ACHN (cell line): ENCODE measurements around the gene CES2.

Source experiments
- DNase-seq: peaks from one replicate; pipeline ENCODE4 v3.0.0-alpha.2; 2015
- in situ Hi-C: cut with HindIII; loops from 2 replicates; pipeline ENCODE4 v1.10.0; 2017; ENCODE audit warnings: low sequenced_read_pairs, low pct_ligation_motif_present, low pct_unique_long_range_greater_than_20kb

Gene CES2

GRCh38 chr16:66913081-66913480 lies 22.2 kb upstream of the CES2 start:
- DNase-seq = no peak
- in situ Hi-C loops = no loop called here

DNA sequence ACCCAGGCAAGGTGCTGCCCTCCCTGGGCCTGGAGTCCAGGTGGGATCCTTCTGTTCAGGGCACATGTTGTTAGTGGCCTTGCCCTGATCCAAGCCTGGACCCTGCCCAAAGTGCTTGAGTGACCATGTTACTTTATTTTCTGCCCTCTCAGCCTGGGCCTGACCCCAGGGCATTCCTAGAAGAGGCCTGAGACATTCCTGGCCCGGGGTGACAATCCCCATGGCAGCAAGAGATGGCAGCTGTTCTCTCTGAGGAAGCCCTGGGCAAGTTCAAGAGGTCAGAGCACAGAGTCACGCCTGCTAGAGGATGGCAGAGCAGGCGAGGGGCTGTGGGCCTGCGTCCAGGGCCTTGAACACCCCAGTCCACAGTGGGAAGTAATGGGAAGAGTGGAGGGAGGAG lies 21.6 kb upstream of the CES2 start:
- DNase-seq = no peak
- in situ Hi-C loops = no loop called here

DNA sequence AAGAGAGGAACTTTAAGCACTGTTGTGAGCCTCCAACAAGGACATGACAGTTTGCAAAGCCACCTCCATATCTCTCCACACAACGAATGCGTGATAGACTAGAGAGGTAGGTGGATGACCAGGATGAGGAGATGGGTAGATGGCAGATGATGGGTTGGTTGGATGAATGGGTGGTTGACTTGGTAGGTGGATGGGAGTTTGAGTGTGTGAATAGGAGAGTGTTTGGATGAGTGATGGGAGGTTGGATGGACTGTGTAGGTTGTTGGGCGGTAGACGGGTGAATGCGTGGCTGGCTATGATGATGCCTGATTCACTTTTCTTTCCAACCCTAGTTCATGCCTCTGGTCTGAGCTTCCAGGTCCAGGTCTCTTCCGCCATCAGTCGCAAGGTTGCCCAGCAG lies 20.8 kb upstream of the CES2 start:
- DNase-seq = no peak
- in situ Hi-C loops = no loop called here

GRCh38 chr16:66915041-66915440 lies 20.3 kb upstream of the CES2 start:
- DNase-seq = no peak
- in situ Hi-C loops = no loop called here

DNA sequence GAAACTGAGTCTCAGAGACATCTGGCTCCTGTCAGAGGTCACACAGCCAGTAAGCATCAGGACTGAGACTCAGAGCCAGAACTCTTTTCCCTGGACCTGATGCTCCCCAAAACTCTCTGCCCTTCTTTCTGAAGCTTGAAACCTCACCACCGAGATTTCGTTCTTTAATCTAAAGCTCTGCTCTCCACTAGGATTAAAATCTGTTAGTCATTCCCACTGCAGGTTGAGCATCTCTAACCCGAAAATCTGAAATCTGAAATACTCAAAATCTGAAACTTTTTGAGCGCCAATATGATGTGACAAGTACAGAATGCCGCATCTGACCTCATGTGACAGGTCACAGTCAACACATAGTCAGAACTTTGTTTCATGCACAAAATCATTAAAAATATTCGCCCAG lies 18.8 kb upstream of the CES2 start:
- no peak for DNase-seq
- in situ Hi-C loops = no loop called here

- no peak for DNase-seq
- in situ Hi-C loops = no loop called here
Measured at GRCh38 chr16:66917741-66918140, 17.6 kb upstream of the CES2 start.

DNA sequence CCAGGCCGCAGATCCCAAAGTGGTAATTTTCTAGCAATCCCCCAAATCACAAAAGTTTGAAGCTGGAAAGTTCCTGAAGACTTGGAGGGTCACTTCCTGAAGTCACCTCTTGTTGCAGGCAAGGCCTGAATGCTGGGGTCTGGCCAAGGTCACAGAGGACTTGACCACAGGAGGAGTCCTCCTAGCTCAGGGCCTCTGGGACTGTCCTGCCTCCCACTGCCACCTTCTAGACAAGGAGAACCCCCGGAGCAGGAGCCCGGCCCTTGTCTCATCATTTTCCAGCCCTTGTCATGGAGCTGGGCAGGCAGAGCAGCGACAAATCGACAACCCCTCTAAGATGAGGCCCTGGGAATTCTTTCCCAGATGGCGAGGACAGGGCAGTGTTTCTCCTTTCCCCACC lies 17.0 kb upstream of the CES2 start:
- in situ Hi-C loops = no loop called here
- DNase-seq = no peak

DNA sequence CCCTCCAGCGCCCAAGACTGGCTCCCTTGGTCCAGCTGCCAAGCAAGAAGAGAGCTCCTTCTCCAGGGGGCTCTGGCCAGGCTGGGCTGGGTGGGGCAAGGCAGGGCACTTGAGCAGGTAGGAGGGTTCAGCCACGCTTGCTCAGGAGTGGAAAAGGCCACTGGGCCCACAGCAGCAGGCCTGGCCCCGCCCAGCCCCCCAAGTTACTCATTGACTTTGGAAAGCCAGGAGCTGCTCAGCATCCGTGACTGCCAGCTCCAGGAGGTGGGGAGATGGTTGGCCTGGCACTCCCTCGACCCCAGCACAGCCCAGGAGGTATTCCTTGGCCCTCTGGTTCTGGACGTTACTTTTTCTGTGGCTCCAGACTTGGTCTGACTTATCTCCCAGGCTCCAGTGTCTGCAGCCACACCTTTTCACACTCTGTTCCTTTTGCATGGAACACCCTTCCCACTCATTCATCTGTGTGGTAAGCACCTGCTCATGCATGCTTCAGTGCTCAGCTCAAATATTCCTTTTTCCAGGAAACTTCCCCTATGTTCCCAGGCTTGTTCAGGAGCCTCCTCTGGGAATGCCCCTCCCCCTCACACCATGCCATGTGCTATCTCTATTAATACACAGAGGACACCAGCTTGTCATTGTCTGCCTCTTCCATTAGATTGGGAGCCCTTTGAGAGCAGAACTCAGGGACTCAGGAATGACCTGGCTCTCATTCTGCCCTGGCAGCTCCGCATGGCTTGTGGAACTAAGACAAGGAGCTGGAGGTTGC lies 16.3 kb upstream of the CES2 start, which contains the start of gene CDH16:
CDH16 (minus strand) TSS at position 83 of the 766 bp plus-strand sequence. CDS start 820 bp downstream, outside the sequence.
- in situ Hi-C loops = no loop called here
- DNase-seq = peak; percentile 93

DNA sequence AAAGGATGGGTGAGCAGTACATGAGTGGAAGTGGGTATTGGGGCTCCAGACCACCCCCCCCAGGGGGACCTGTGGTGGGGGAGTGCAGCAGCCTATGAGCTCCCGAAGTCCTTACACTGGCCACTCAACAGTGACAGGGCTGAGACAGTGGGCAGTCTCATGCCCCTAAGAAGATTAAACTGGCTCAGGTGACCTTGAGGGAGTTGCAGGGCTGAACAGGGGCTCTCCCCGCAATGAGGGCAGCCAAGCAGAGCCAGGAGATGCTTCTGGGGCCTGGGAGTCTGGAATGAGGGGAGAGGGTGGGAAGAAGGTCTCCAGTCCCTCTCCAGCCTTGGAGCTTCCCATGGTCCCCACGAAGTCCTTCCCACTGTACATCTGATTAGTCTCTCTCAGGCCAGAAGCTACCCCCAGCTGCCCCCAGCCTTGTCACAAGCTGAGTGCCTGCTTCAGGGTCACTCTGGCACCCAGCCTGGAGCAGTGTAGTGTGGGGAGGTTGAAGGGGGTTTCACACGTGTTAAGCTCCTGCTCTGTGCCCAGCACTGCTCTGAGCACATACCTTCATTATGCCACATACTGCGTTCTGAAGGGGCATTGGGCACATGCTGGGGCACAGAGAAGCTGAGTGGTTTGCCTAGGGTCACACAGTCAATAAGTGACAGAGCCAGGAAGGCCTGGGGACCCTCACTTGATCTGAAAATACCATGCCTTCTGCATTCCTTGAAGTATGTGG lies 15.6 kb upstream of the CES2 start:
- DNase-seq = peak; percentile 32
- in situ Hi-C loops = no loop called here

GRCh38 chr16:66920299-66920590 lies 15.1 kb upstream of the CES2 start:
- in situ Hi-C loops = no loop called here
- peak; percentile 28 for DNase-seq

GRCh38 chr16:66920924-66921680 lies 14.2 kb upstream of the CES2 start:
- peak; percentile 26 for DNase-seq
- in situ Hi-C loops = no loop called here

DNA sequence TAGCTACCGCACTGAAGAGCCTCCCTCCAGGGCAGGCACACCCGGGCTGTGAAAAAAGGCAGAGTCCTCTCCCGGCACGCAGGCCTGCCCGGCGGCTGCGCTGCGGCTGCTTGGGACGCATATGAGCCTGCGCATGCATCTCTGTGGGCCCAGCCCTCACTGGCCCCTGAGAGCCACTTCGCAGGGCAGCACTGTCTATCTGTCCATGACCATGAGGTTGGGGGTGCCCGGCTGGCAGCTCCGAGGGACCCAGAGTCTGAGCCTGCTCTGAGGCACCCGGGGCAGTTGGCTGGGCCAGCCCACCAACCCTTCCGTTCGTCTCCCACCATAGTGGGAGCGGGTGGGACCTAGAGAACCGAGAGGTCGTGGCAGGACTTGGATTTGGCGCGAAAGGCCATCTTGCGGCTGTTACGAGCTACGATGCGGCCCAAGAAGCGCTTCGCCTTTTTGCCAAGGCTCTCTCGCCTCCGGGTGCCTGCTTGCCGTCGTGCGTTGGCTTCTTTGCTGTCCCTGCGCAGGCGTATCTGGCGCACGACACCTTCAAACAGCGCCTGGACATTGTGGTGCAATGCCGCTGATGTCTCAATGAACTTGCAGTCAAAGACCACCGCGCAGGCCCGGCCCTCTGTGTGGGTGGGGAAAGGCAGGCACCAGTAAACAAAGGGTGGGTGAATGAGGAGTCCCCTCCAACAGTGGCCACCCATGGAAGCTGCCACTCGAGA lies 13.4 kb upstream of the CES2 start:
- no peak for DNase-seq
- in situ Hi-C loops = no loop called here

- in situ Hi-C loops = no loop called here
- peak; percentile 30 for DNase-seq
Measured at GRCh38 chr16:66923247-66923731, 12.0 kb upstream of the CES2 start.

DNA sequence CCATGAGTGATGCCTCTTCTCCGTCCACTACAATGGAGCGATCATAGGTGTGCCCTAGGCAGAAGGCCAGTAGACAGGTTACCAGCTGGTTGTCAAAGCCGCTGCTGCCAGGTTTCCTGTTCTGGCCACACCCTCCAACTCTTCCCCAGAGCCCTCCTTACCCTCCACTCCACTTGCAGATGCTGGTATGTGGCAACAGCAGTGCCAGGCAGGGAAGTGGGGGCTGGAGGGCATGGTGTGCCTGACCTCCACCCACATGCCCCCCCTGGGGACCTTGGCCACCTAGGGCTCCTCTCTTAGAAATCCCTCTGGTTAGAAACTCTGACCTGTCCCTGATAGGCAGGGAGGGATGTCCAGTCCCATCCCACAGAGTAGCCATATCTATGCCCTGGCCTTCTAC lies 11.4 kb upstream of the CES2 start:
- no peak for DNase-seq
- in situ Hi-C loops = no loop called here

DNA sequence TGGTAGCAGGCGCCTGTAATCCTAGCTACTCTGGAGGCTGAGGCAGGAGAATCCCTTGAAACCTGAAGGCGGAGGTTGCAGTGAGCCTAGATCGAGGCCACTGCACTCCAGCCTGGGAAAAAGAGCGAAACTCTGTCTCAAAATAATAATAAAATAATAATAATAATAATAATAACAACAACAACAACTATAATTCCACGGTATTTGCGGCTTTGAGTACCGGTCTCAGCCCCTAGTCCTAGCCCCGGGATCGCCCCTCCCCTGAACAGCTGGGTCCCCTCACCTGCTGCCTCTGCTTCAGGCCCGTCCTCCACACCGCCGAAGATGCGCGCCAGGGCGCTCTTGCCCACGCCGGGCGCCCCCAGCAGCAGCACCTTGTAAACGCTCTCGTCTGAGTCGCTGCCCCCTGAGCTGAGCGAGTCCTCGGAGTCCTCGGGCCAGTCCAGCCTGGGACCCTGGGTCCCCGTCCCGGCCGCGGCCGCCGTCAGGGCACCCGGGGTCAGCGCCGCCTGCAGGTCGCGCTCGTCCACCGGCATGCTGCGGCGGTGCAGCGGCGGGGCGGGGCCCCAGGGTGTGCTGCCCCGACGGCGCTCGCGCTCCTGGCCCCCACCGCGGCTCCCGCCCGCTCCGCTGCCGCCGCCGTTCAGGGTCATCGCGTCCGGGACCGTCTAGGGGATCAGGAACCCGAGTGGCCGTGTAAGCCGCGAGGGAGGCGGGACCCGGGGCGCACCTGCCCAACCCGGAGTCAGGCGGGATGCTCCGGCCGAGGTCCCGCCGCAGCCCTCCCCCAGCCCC lies 10.6 kb upstream of the CES2 start:
- in situ Hi-C loops = no loop called here
- DNase-seq = peak; percentile 63

DNA sequence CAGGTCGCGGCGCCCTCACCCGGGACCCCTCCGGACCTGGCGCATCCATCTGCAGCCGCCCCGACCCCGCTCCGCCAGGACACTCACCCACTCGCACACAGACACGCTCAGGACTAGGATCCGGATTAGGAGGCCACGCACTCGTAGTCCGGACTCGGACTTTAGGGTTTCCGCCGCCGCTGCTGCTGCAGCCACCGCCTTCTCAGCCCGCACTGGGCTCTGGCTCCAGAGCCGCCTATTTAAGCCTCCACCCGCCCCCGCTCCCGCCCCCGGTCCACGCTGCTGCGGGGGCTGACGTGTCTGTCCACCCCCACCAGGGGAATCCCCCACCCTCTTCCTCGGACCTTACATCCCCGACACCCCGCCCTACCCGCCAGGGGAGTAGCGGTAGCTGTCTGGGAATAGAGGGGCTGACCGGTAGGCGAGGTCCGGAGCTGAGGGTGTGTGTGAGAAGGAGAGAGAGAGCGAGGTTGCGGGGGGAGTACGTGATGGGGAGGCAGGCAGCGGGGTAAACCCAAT lies 9.9 kb upstream of the CES2 start, which contains the start of gene RRAD:
RRAD (minus strand) TSS at position 214 of the 519 bp plus-strand sequence. CDS start 356 bp downstream, outside the sequence.
- in situ Hi-C loops = no loop called here
- peak; percentile 93 for DNase-seq

DNA sequence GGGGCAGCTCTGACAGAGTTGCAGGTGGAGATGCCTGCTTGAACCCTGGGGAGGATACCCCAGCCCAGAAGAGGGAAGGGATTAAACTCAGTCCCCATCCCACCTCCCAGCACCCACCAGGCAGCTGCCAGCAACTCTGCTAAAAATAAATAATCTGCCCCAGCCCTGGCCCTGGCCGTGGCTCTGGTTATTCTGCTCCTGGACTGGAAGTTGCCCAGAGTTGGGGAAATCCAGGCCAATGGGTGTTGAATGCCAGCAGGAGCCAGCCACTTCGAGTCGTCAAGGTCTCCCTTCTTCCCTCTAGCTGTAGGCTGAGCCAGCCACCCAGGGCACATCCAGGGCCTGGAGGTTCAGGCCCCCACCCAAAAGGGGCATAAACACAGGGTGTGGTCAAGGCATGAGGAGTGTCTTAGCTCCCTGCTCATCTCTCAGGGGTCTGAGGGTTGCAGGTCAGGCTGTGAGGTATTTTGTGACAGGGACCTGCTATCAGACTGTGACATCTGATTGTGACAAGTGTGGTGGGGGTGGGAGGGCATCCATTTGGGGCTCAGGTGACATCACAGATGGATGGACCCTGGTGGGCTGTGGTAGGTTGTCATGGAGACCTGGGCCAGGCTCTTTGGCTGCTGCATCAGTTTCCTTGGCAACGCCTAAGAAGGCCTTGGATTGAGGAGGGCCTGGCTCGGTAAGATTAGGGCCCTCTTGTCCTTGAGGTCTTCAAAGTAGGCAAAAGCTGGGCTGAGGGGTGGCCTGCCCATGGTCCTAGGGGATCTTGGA lies 9.0 kb upstream of the CES2 start:
- in situ Hi-C loops = no loop called here
- peak; percentile 62 for DNase-seq
